ENCODE results near the gene SLC35F3.
"Not testable (repeated sequence)": the region's sequence is repeated elsewhere in the genome, so short reads cannot be mapped to it uniquely, and the experiment has no call there.

The SLC35F3 gene

DNA sequence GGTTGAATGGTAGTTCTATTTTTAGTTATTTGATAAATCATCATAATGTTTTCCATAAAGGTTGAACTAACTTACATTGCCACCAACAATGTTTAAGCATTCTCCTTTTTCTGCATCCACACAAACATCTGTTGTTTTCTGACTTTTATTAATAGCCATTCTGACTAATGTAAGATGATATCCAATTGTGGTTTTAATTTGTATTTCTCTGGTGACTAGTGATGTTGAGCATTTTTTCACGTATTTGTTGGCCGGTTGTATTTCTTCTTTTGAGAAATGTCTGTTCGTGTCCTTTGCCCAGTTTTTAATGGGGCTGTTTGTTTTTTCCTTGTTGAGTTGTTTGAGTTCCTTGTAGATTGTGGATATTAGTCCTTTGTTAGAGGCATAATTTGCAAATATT is 24.6 kb upstream of the SLC35F3 start:
- H3K27ac ChIP-seq = no peak overlapping the region
- H3K4me1 ChIP-seq (ENCODE audit: control insufficient read depth in 1 of 2, insufficient read depth in 1 of 2, low read depth in 1 of 2, low read length in 1 of 2) = no peaks in the 10 kb centered on the region
- no peaks in the 10 kb centered on the region for H3K36me3 ChIP-seq
- TF ChIP-seq, protein P1, sequence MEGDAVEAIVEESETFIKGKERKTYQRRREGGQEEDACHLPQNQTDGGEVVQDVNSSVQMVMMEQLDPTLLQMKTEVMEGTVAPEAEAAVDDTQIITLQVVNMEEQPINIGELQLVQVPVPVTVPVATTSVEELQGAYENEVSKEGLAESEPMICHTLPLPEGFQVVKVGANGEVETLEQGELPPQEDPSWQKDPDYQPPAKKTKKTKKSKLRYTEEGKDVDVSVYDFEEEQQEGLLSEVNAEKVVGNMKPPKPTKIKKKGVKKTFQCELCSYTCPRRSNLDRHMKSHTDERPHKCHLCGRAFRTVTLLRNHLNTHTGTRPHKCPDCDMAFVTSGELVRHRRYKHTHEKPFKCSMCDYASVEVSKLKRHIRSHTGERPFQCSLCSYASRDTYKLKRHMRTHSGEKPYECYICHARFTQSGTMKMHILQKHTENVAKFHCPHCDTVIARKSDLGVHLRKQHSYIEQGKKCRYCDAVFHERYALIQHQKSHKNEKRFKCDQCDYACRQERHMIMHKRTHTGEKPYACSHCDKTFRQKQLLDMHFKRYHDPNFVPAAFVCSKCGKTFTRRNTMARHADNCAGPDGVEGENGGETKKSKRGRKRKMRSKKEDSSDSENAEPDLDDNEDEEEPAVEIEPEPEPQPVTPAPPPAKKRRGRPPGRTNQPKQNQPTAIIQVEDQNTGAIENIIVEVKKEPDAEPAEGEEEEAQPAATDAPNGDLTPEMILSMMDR (IDR thresholded peaks at IDR 0.05) = no peak
- H3K4me3 ChIP-seq (ENCODE audit: low read depth in 1 of 2, low read length in 1 of 2) = no peak overlapping the region
- H3K9me3 ChIP-seq = no peaks in the 10 kb centered on the region
- H3K27me3 ChIP-seq = no peaks in the 10 kb centered on the region

DNA sequence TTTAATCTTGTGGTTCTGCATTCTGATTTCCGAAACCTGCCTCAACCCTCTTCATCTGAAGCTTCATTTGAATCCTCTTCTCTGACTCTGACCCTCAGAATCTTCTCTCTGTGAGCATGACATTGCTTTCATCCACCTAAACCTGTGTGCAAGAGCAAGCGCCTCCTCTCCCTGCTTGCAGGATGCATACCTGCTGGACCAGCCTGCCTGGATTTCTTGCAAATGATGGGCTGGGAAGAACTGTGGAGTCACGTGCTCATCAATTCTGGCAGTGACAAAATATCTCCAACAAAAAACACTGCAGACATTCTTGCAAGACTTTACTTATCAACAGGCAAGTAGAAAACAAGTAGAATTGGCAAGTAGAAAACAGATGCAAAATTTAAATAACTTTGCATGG is 20.8 kb upstream of the SLC35F3 start:
- TF ChIP-seq, protein P1 (IDR thresholded peaks at IDR 0.05) = no peak
- H3K36me3 ChIP-seq = no peaks in the 10 kb centered on the region
- no peaks in the 10 kb centered on the region for H3K27me3 ChIP-seq
- no peaks in the 10 kb centered on the region for H3K9me3 ChIP-seq
- H3K4me1 ChIP-seq (ENCODE audit: control insufficient read depth in 1 of 2, insufficient read depth in 1 of 2, low read depth in 1 of 2, low read length in 1 of 2) = no peaks in the 10 kb centered on the region
- H3K27ac ChIP-seq = no peak overlapping the region
- H3K4me3 ChIP-seq (ENCODE audit: low read depth in 1 of 2, low read length in 1 of 2) = no peak overlapping the region

DNA sequence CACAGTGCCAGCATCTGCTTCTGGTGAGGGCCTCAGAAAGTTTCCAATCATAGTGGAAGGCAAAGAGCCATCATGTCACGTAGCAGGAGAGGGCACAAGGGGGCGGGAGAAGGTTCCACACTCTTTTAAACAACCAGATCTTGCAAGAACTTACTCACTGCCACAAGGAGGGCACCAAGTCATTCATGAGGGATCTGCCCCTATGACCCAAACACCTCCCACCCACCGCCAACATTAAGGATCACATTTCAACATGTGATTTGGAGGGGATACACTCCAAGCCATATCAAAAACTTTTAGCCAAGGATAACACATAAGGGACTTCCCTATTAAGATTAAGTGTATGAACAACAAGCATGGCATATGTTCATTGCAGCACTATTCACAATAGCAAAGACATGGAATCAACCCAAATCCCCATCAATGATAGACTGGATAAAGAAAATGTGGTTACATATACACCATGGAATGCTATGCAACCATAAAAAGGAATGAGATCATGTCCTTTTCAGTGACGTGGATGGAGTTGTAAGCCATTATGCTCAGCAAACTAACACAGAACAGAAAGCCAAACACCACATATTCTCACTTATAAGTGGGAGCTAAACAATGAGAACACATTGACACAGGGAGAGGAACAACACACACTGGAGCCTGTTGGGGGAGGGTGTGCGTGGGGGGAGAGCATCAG is 19.9 kb upstream of the SLC35F3 start:
- Histone ChIP-seq H3K4me1 (ENCODE audit: control insufficient read depth in 1 of 2, insufficient read depth in 1 of 2, low read depth in 1 of 2, low read length in 1 of 2) (no peaks in the 10 kb centered on the region), H3K9me3 (no peaks in the 10 kb centered on the region)
- TF ChIP-seq, protein P1 (IDR thresholded peaks at IDR 0.05) = no peak

DNA sequence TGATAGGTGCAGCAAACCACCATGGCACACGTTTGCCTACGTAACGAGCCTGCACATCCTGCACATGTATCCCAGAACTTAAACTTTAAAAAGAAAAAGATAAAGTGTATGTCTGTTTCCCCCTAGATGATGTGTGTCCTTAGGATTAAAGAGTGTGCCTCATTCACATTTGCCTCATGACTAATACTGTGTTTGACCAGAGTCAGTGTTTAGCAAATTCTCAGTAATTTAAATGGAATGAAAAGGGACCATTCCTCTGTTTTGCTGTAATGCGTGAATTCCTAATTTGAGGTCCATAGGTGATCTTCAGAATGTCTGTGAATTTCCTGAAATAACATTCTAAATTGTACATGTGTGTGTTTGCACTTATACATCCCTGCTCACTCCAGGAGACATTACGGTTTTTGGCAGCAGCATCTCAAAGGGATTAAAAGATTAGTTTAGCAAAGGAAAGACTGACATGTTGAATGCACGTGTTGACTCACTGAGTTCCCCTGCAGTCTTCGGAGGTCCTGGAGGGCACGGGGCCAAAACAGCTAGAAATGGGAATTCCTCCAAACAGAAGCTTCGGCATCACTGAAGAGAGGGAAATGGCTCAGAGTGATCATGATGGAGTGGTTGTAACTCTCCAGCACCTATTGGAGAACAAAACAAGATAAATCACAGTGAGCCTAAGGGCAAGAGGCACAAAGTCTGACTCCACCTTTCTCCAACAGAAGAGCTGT is 19.1 kb upstream of the SLC35F3 start:
- TF ChIP-seq, protein P1 (IDR thresholded peaks at IDR 0.05) = no peak
- Histone ChIP-seq H3K4me3 (ENCODE audit: low read depth in 1 of 2, low read length in 1 of 2) (no peak overlapping the region), H3K27ac (no peak overlapping the region), H3K27me3 (no peaks in the 10 kb centered on the region), H3K36me3 (no peaks in the 10 kb centered on the region), H3K9me3 (no peaks in the 10 kb centered on the region), H3K4me1 (ENCODE audit: control insufficient read depth in 1 of 2, insufficient read depth in 1 of 2, low read depth in 1 of 2, low read length in 1 of 2) (no peaks in the 10 kb centered on the region)

More for the DNA sequence above, 19.9 kb upstream of the SLC35F3 start:
- H3K4me3 ChIP-seq (ENCODE audit: low read depth in 1 of 2, low read length in 1 of 2) = no peak overlapping the region
- H3K36me3 ChIP-seq = no peaks in the 10 kb centered on the region
- no peak overlapping the region for H3K27ac ChIP-seq
- no peaks in the 10 kb centered on the region for H3K27me3 ChIP-seq

DNA sequence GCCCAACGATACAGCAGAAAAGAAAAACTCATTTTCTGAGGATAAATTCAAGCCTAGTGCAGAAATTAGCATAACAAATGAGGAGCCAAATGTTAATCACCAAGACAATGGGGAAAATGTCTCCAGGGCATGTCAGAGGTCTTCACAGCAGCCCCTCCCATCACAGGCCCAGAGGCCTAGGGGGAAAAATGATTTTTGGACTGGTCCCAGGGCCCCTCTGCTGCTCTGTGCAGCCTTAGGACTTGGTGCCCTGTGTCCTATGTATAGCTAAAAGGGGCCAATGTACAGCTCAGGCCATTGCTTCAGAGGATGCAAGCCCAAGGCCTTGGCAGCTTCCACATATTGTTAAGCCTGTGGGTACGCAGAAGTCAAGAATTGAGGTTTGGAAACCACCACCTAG is 13.3 kb upstream of the SLC35F3 start:
- not testable (repeated sequence) for H3K9me3 ChIP-seq; H3K36me3 ChIP-seq; H3K27me3 ChIP-seq; H3K27ac ChIP-seq; H3K4me1 ChIP-seq (ENCODE audit: control insufficient read depth in 1 of 2, insufficient read depth in 1 of 2, low read depth in 1 of 2, low read length in 1 of 2); H3K4me3 ChIP-seq (ENCODE audit: low read depth in 1 of 2, low read length in 1 of 2)
